GM21619 (cell line): ENCODE measurements around the gene TSC2.
"Not testable (repeated sequence)": the region's sequence is repeated elsewhere in the genome, so short reads cannot be mapped to it uniquely, and the experiment has no call there.

Source experiments
- ATAC-seq: cut with Tn5 transposase; IDR thresholded peaks from one replicate; pipeline ENCODE4 v1.9.1; 2021; ENCODE audit not compliant: unreplicated experiment

Gene TSC2

GRCh38 chr16:2009791-2010510 is 37.8 kb upstream of the TSC2 start, which contains the start of gene ZNF598:
TSS of gene ZNF598 (minus strand) at chr16:2009821.
- peak; percentile 78 for ATAC-seq

GRCh38 chr16:2011726-2012125 is 36.1 kb upstream of the TSC2 start:
- ATAC-seq = not testable (repeated sequence)

- no peak for ATAC-seq
Measured at GRCh38 chr16:2013527-2013926, 34.3 kb upstream of the TSC2 start.

GRCh38 chr16:2015117-2015946 is 32.5 kb upstream of the TSC2 start:
- ATAC-seq = no peak

- no peak for ATAC-seq
Measured at GRCh38 chr16:2015947-2016208, 31.9 kb upstream of the TSC2 start.

GRCh38 chr16:2016407-2016922 is 31.3 kb upstream of the TSC2 start:
- no peak for ATAC-seq

GRCh38 chr16:2019518-2019920 is 28.3 kb upstream of the TSC2 start, which contains the start of gene NPW:
TSS of gene NPW (plus strand) at chr16:2019785.
- ATAC-seq = no peak

- ATAC-seq = no peak
Measured at GRCh38 chr16:2019921-2020831, 27.6 kb upstream of the TSC2 start.

GRCh38 chr16:2022723-2023091 is 25.1 kb upstream of the TSC2 start:
- no peak for ATAC-seq

- ATAC-seq = peak; percentile 75
Measured at GRCh38 chr16:2023092-2024031, 24.4 kb upstream of the TSC2 start.

- ATAC-seq = no peak
Measured at GRCh38 chr16:2024032-2024420, 23.8 kb upstream of the TSC2 start.

- no peak for ATAC-seq
Measured at GRCh38 chr16:2025251-2025650, 22.5 kb upstream of the TSC2 start.

- ATAC-seq = no peak
Measured at GRCh38 chr16:2025878-2026460, 21.8 kb upstream of the TSC2 start.

GRCh38 chr16:2026461-2027023 is 21.2 kb upstream of the TSC2 start, which contains the start of gene NHERF2:
TSS of gene NHERF2 (plus strand) at chr16:2026902. CDS start at chr16:2027006, 104 bp downstream.
- ATAC-seq = no peak

GRCh38 chr16:2027024-2028010 is 20.5 kb upstream of the TSC2 start:
- ATAC-seq = no peak

- no peak for ATAC-seq
Measured at GRCh38 chr16:2028146-2028545, 19.6 kb upstream of the TSC2 start.

GRCh38 chr16:2028620-2029220 is 19.1 kb upstream of the TSC2 start:
- ATAC-seq = no peak

GRCh38 chr16:2029350-2029749 is 18.4 kb upstream of the TSC2 start:
- no peak for ATAC-seq
